GM19452 (cell line): ENCODE data around the gene ABCG8.
"Not testable (repeated sequence)": the region's sequence is repeated elsewhere in the genome, so short reads cannot be mapped to it uniquely, and the experiment has no call there.

Source experiments
- ATAC-seq: cut with Tn5 transposase; IDR thresholded peaks from one replicate; pipeline ENCODE4 v1.9.1; 2021; ENCODE audit not compliant: unreplicated experiment

ABCG8 gene

GRCh38 chr2:43906448-43907109 lies 67.8 kb downstream of the ABCG8 start:
- ATAC-seq, result no peak

GRCh38 chr2:43911136-43911790 lies 72.5 kb downstream of the ABCG8 start:
- not testable (repeated sequence) for ATAC-seq

GRCh38 chr2:43924463-43924862 lies 85.7 kb downstream of the ABCG8 start:
- no peak for ATAC-seq

GRCh38 chr2:43925431-43925830 lies 86.7 kb downstream of the ABCG8 start:
- no peak for ATAC-seq

GRCh38 chr2:43927442-43927841 lies 88.7 kb downstream of the ABCG8 start:
- ATAC-seq, result no peak

- no peak for ATAC-seq
Measured at GRCh38 chr2:43931293-43931692, 92.5 kb downstream of the ABCG8 start.
